ENCODE results near the gene S100A7. TPM values are rescaled to one million over a fixed set of nuclear protein-coding genes. Genes with fewer than 3 reads are reported as not detected.

S100A7 gene
- total RNA-seq, 1 donor from 2014 or later: not detected

GRCh38 chr1:153478047-153478691, 17.7 kb upstream of the S100A7 start:
- TF ChIP-seq EZH2phosphoT487 (IDR thresholded peaks at IDR 0.05): no peak
- TF ChIP-seq CTCF (IDR thresholded peaks at IDR 0.05): no peak
- no peak for TF ChIP-seq EZH2 (IDR thresholded peaks at IDR 0.05)
- no peak overlapping the region for H3K27ac ChIP-seq
- no peak overlapping the region for H3K4me3 Mint-ChIP-seq

GRCh38 chr1:153476491-153477093, 16.1 kb upstream of the S100A7 start:
- no peak overlapping the region for H3K27ac ChIP-seq
- H3K9ac ChIP-seq: no peak overlapping the region
- Mint-ChIP-seq H3K36me3 (no peaks in the 10 kb centered on the region), H3K4me1 (no peaks in the 10 kb centered on the region), H3K27me3 (ENCODE audit: insufficient read depth, low read depth) (peaks cover 8% of the 10 kb centered on the region), H3K27ac (no peak overlapping the region), H3K4me3 (no peak overlapping the region), H3K9me3 (peaks cover 8% of the 10 kb centered on the region)
- H3K4me3 ChIP-seq: no peak overlapping the region
- no peak overlapping the region for H2AFZ ChIP-seq (replicated peaks)
- H3K4me1 ChIP-seq: no peaks in the 10 kb centered on the region
- no peak for TF ChIP-seq EZH2phosphoT487 (IDR thresholded peaks at IDR 0.05)
- TF ChIP-seq CTCF (IDR thresholded peaks at IDR 0.05): no peak
- no peak for TF ChIP-seq EZH2 (IDR thresholded peaks at IDR 0.05)
- H3K79me2 ChIP-seq (ENCODE audit: low read depth): no peaks in the 10 kb centered on the region
- DNase-seq (ENCODE audit: low spot score): no peak
- no peaks in the 10 kb centered on the region for H3F3A ChIP-seq (ENCODE audit: low read depth)
- H3K9me3 ChIP-seq (ENCODE audit: low read depth): no peaks in the 10 kb centered on the region
- no peaks in the 10 kb centered on the region for H3K36me3 ChIP-seq
- no peaks in the 10 kb centered on the region for H3K27me3 ChIP-seq
- no peak overlapping the region for H3K4me2 ChIP-seq
- no peaks in the 10 kb centered on the region for H4K20me1 ChIP-seq (ENCODE audit: low read depth)

More at GRCh38 chr1:153478047-153478691, 17.7 kb upstream of the S100A7 start:
- no peaks in the 10 kb centered on the region for H3K4me1 Mint-ChIP-seq
- no peaks in the 10 kb centered on the region for H3K9me3 ChIP-seq (ENCODE audit: low read depth)
- H3K36me3 Mint-ChIP-seq: no peaks in the 10 kb centered on the region
- H3K9me3 Mint-ChIP-seq: peaks cover under 1% of the 10 kb centered on the region
- H2AFZ ChIP-seq (replicated peaks): peak overlapping the region; percentile 26
- no peak overlapping the region for H3K27ac Mint-ChIP-seq
- no peak for DNase-seq (ENCODE audit: low spot score)
- H3F3A ChIP-seq (ENCODE audit: low read depth): no peaks in the 10 kb centered on the region
- H3K4me1 ChIP-seq: no peaks in the 10 kb centered on the region
- no peaks in the 10 kb centered on the region for H3K36me3 ChIP-seq
- H4K20me1 ChIP-seq (ENCODE audit: low read depth): no peaks in the 10 kb centered on the region
- no peak overlapping the region for H3K4me3 ChIP-seq
- H3K9ac ChIP-seq: no peak overlapping the region
- H3K27me3 Mint-ChIP-seq (ENCODE audit: insufficient read depth, low read depth): peaks cover 8% of the 10 kb centered on the region
- no peaks in the 10 kb centered on the region for H3K27me3 ChIP-seq
- no peak overlapping the region for H3K4me2 ChIP-seq
- no peaks in the 10 kb centered on the region for H3K79me2 ChIP-seq (ENCODE audit: low read depth)

GRCh38 chr1:153475282-153475681, 14.8 kb upstream of the S100A7 start:
- Histone ChIP-seq H3K27ac (no peak overlapping the region), H3K9me3 (ENCODE audit: low read depth) (no peaks in the 10 kb centered on the region), H3K4me3 (no peak overlapping the region), H3K9ac (no peak overlapping the region), H3K4me1 (no peaks in the 10 kb centered on the region), H3K27me3 (no peaks in the 10 kb centered on the region), H3K36me3 (no peaks in the 10 kb centered on the region), H2AFZ (replicated peaks) (no peak overlapping the region), H3K79me2 (ENCODE audit: low read depth) (no peaks in the 10 kb centered on the region), H3K4me2 (no peak overlapping the region), H3F3A (ENCODE audit: low read depth) (no peaks in the 10 kb centered on the region), H4K20me1 (ENCODE audit: low read depth) (no peaks in the 10 kb centered on the region)
- no peak overlapping the region for H3K4me3 Mint-ChIP-seq
- H3K27me3 Mint-ChIP-seq (ENCODE audit: insufficient read depth, low read depth): peaks cover 11% of the 10 kb centered on the region
- no peaks in the 10 kb centered on the region for H3K4me1 Mint-ChIP-seq
- DNase-seq (ENCODE audit: low spot score): no peak
- H3K36me3 Mint-ChIP-seq: no peaks in the 10 kb centered on the region
- TF ChIP-seq EZH2 (IDR thresholded peaks at IDR 0.05): no peak
- no peak for TF ChIP-seq CTCF (IDR thresholded peaks at IDR 0.05)
- TF ChIP-seq EZH2phosphoT487 (IDR thresholded peaks at IDR 0.05): no peak
- no peak overlapping the region for H3K27ac Mint-ChIP-seq
- peaks cover 8% of the 10 kb centered on the region for H3K9me3 Mint-ChIP-seq

All from neural progenitor cell (in vitro differentiated cells).